Stimulated activated naive CD8-positive, alpha-beta T cell treated with anti-CD3 and anti-CD28 coated beads, Interleukin-15, Interleukin-2, amounts not matched to agents 100 ng/mL and 50 ng/mL, for 24 hours (primary cell): ENCODE measurements around the gene RTKN2.

Source experiments
- H3K27ac Mint-ChIP-seq: one replicate; pipeline ENCODE4 v1.8.0; 2021; ENCODE audit warnings: mild to moderate bottlenecking, mixed read lengths
- H3K27me3 Mint-ChIP-seq: one replicate; pipeline ENCODE4 v1.8.0; 2021; ENCODE audit warnings: mixed read lengths
- H3K36me3 Mint-ChIP-seq: one replicate; pipeline ENCODE4 v1.8.0; 2021; ENCODE audit warnings: low read depth, mixed read lengths
- H3K4me1 Mint-ChIP-seq: one replicate; pipeline ENCODE4 v1.8.0; 2021; ENCODE audit warnings: low read depth, mixed read lengths
- H3K4me3 Mint-ChIP-seq: one replicate; pipeline ENCODE4 v1.8.0; 2021; ENCODE audit warnings: mild to moderate bottlenecking, mixed read lengths
- H3K9me3 Mint-ChIP-seq: one replicate; pipeline ENCODE4 v1.8.0; 2021; ENCODE audit warnings: mixed read lengths

RTKN2 gene

GRCh38 chr10:62270020-62270419 is 1.4 kb upstream of the RTKN2 start:
- Mint-ChIP-seq H3K4me3 (no peak overlapping the region), H3K27me3 (peaks cover 32% of the 10 kb centered on the region), H3K36me3 (no peaks in the 10 kb centered on the region), H3K9me3 (no peaks in the 10 kb centered on the region), H3K4me1 (peaks cover 11% of the 10 kb centered on the region), H3K27ac (no peak overlapping the region)

- Mint-ChIP-seq H3K4me3 (peak overlapping the region; percentile 81), H3K9me3 (no peaks in the 10 kb centered on the region), H3K36me3 (no peaks in the 10 kb centered on the region), H3K27ac (no peak overlapping the region), H3K4me1 (peaks cover 16% of the 10 kb centered on the region), H3K27me3 (peaks cover 32% of the 10 kb centered on the region)
Observed at GRCh38 chr10:62268027-62268398, 631 bp downstream of the RTKN2 start.

GRCh38 chr10:62266611-62267010 is 2.0 kb downstream of the RTKN2 start:
- Mint-ChIP-seq H3K4me3 (no peak overlapping the region), H3K4me1 (peaks cover 16% of the 10 kb centered on the region), H3K36me3 (no peaks in the 10 kb centered on the region), H3K27ac (no peak overlapping the region), H3K27me3 (peaks cover 32% of the 10 kb centered on the region), H3K9me3 (no peaks in the 10 kb centered on the region)

GRCh38 chr10:62266147-62266546 is 2.5 kb downstream of the RTKN2 start:
- Mint-ChIP-seq H3K9me3 (no peaks in the 10 kb centered on the region), H3K36me3 (no peaks in the 10 kb centered on the region), H3K4me1 (peaks cover 16% of the 10 kb centered on the region), H3K4me3 (no peak overlapping the region), H3K27me3 (peaks cover 32% of the 10 kb centered on the region), H3K27ac (no peak overlapping the region)

GRCh38 chr10:62264702-62265436 is 3.8 kb downstream of the RTKN2 start:
- peaks cover 30% of the 10 kb centered on the region for H3K27me3 Mint-ChIP-seq
- H3K36me3 Mint-ChIP-seq, result no peaks in the 10 kb centered on the region
- no peak overlapping the region for H3K27ac Mint-ChIP-seq
- peaks cover 16% of the 10 kb centered on the region for H3K4me1 Mint-ChIP-seq
- H3K4me3 Mint-ChIP-seq, result no peak overlapping the region
- H3K9me3 Mint-ChIP-seq, result no peaks in the 10 kb centered on the region

GRCh38 chr10:62264126-62264525 is 4.5 kb downstream of the RTKN2 start:
- H3K27me3 Mint-ChIP-seq, result peaks cover 24% of the 10 kb centered on the region
- H3K4me1 Mint-ChIP-seq, result peaks cover 13% of the 10 kb centered on the region
- no peak overlapping the region for H3K27ac Mint-ChIP-seq
- H3K4me3 Mint-ChIP-seq, result no peak overlapping the region
- H3K9me3 Mint-ChIP-seq, result no peaks in the 10 kb centered on the region
- no peaks in the 10 kb centered on the region for H3K36me3 Mint-ChIP-seq

GRCh38 chr10:62261666-62262065 is 7.0 kb downstream of the RTKN2 start:
- H3K27ac Mint-ChIP-seq, result no peak overlapping the region
- H3K36me3 Mint-ChIP-seq, result no peaks in the 10 kb centered on the region
- peaks cover 5% of the 10 kb centered on the region for H3K4me1 Mint-ChIP-seq
- H3K27me3 Mint-ChIP-seq, result peaks cover 9% of the 10 kb centered on the region
- no peaks in the 10 kb centered on the region for H3K9me3 Mint-ChIP-seq
- H3K4me3 Mint-ChIP-seq, result no peak overlapping the region

- Mint-ChIP-seq H3K4me3 (no peak overlapping the region), H3K9me3 (no peaks in the 10 kb centered on the region), H3K27ac (no peak overlapping the region), H3K27me3 (peaks cover 5% of the 10 kb centered on the region), H3K36me3 (no peaks in the 10 kb centered on the region), H3K4me1 (peaks cover 5% of the 10 kb centered on the region)
Observed at GRCh38 chr10:62259998-62260397, 8.6 kb downstream of the RTKN2 start.

- H3K9me3 Mint-ChIP-seq, result no peaks in the 10 kb centered on the region
- H3K4me3 Mint-ChIP-seq, result no peak overlapping the region
- H3K36me3 Mint-ChIP-seq, result no peaks in the 10 kb centered on the region
- peaks cover 1% of the 10 kb centered on the region for H3K4me1 Mint-ChIP-seq
- peaks cover 5% of the 10 kb centered on the region for H3K27me3 Mint-ChIP-seq
- H3K27ac Mint-ChIP-seq, result no peak overlapping the region
Observed at GRCh38 chr10:62259456-62259855, 9.2 kb downstream of the RTKN2 start.

- Mint-ChIP-seq H3K4me1 (peaks cover 7% of the 10 kb centered on the region), H3K9me3 (peaks cover 4% of the 10 kb centered on the region), H3K27me3 (peaks cover 5% of the 10 kb centered on the region), H3K4me3 (no peak overlapping the region), H3K27ac (no peak overlapping the region), H3K36me3 (peaks cover 5% of the 10 kb centered on the region)
Observed at GRCh38 chr10:62258926-62259325, 9.7 kb downstream of the RTKN2 start.

- H3K4me1 Mint-ChIP-seq, result peaks cover 45% of the 10 kb centered on the region
- H3K9me3 Mint-ChIP-seq, result peaks cover 4% of the 10 kb centered on the region
- H3K4me3 Mint-ChIP-seq, result no peak overlapping the region
- peaks cover 5% of the 10 kb centered on the region for H3K36me3 Mint-ChIP-seq
- no peaks in the 10 kb centered on the region for H3K27me3 Mint-ChIP-seq
- peak overlapping the region; percentile 87 for H3K27ac Mint-ChIP-seq
Observed at GRCh38 chr10:62253704-62254103, 14.9 kb downstream of the RTKN2 start.

- Mint-ChIP-seq H3K36me3 (peaks cover 5% of the 10 kb centered on the region), H3K27ac (no peak overlapping the region), H3K9me3 (peaks cover 4% of the 10 kb centered on the region), H3K4me1 (peaks cover 45% of the 10 kb centered on the region), H3K27me3 (no peaks in the 10 kb centered on the region), H3K4me3 (no peak overlapping the region)
Observed at GRCh38 chr10:62252051-62252450, 16.6 kb downstream of the RTKN2 start.

GRCh38 chr10:62250594-62251198 is 17.9 kb downstream of the RTKN2 start:
- peaks cover 5% of the 10 kb centered on the region for H3K36me3 Mint-ChIP-seq
- no peak overlapping the region for H3K27ac Mint-ChIP-seq
- no peak overlapping the region for H3K4me3 Mint-ChIP-seq
- H3K4me1 Mint-ChIP-seq, result peaks cover 45% of the 10 kb centered on the region
- H3K27me3 Mint-ChIP-seq, result no peaks in the 10 kb centered on the region
- H3K9me3 Mint-ChIP-seq, result peaks cover 4% of the 10 kb centered on the region

- Mint-ChIP-seq H3K27ac (no peak overlapping the region), H3K9me3 (peaks cover 4% of the 10 kb centered on the region), H3K4me3 (no peak overlapping the region), H3K36me3 (peaks cover 5% of the 10 kb centered on the region), H3K4me1 (peaks cover 52% of the 10 kb centered on the region), H3K27me3 (no peaks in the 10 kb centered on the region)
Observed at GRCh38 chr10:62249957-62250356, 18.7 kb downstream of the RTKN2 start.

- H3K4me1 Mint-ChIP-seq, result peaks cover 54% of the 10 kb centered on the region
- no peaks in the 10 kb centered on the region for H3K27me3 Mint-ChIP-seq
- H3K27ac Mint-ChIP-seq, result no peak overlapping the region
- H3K4me3 Mint-ChIP-seq, result no peak overlapping the region
- H3K9me3 Mint-ChIP-seq, result no peaks in the 10 kb centered on the region
- H3K36me3 Mint-ChIP-seq, result no peaks in the 10 kb centered on the region
Observed at GRCh38 chr10:62248465-62248864, 20.2 kb downstream of the RTKN2 start.
